ENCODE results near the gene RGL1. TPM values are rescaled to one million over a fixed set of nuclear protein-coding genes. Genes with fewer than 3 reads are reported as not detected.
"Not testable (repeated sequence)": the region's sequence is repeated elsewhere in the genome, so short reads cannot be mapped to it uniquely, and the experiment has no call there.

RGL1 gene
- total RNA-seq, 1 donor from 2014 or later: 3.0 TPM

DNA sequence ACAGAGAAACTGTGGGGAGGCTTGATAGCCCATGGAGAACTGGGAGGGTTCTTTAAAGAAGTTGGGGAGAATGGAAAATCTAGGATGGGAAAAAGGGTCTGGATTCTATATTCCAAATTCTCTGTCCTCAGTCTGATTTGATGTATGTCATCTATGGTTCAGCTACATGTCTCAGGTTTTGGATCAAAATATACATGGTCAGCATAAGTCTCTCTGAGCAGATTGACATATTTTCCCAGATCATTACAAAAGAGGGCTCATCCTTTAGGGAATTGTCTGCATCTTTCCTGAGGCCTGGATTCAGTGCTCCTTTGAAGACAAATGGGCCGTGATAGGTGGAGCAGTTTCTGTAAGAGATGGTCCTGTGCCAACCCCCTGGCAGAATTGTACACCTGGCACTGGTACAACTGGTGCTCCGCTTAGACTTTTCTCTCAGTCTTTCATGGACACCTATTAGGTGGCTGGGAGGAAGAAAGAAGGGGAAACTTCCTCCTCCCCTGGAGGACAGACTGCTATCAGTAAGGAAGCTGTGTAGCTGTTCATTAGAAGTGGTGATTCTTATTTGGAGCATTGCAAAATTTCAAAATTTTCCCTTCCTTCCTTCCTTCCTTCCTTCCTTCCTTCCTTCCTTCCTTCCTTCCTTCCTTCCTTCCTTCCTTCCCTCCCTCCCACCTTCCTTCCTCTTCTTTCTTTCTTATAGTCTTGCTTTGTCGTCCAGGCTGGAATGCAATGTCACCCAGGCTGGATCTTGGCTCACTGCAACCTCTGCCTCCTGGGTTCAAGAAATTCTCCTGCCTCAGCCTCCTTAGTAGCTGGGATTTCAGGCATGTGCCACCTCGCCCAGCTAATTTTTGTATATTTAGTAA is 26.1 kb upstream of the RGL1 start:
- H3K36me3 Mint-ChIP-seq (ENCODE audit: low read depth): no peaks in the 10 kb centered on the region
- H3K9me3 Mint-ChIP-seq: peaks cover 7% of the 10 kb centered on the region
- H3K27me3 Mint-ChIP-seq: no peaks in the 10 kb centered on the region
- ChIA-PET POLR2A (no interaction called here), CTCF (interaction anchor here (0.7 kb wide), 1 partner anchor 37 kb away, joined by 3 read pairs; no protein-coding TSS in a partner anchor)
- ATAC-seq (ENCODE audit: low read depth) (no peak), DNase-seq (no peak)
- no peak overlapping the region for H3K27ac Mint-ChIP-seq
- H3K4me1 Mint-ChIP-seq: no peaks in the 10 kb centered on the region
- H3K4me3 Mint-ChIP-seq: no peak overlapping the region
- TF ChIP-seq, protein P1, sequence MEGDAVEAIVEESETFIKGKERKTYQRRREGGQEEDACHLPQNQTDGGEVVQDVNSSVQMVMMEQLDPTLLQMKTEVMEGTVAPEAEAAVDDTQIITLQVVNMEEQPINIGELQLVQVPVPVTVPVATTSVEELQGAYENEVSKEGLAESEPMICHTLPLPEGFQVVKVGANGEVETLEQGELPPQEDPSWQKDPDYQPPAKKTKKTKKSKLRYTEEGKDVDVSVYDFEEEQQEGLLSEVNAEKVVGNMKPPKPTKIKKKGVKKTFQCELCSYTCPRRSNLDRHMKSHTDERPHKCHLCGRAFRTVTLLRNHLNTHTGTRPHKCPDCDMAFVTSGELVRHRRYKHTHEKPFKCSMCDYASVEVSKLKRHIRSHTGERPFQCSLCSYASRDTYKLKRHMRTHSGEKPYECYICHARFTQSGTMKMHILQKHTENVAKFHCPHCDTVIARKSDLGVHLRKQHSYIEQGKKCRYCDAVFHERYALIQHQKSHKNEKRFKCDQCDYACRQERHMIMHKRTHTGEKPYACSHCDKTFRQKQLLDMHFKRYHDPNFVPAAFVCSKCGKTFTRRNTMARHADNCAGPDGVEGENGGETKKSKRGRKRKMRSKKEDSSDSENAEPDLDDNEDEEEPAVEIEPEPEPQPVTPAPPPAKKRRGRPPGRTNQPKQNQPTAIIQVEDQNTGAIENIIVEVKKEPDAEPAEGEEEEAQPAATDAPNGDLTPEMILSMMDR (IDR thresholded peaks at IDR 0.05): no peak
- intact Hi-C loops (cut with micrococcal nuclease): no loop called here

DNA sequence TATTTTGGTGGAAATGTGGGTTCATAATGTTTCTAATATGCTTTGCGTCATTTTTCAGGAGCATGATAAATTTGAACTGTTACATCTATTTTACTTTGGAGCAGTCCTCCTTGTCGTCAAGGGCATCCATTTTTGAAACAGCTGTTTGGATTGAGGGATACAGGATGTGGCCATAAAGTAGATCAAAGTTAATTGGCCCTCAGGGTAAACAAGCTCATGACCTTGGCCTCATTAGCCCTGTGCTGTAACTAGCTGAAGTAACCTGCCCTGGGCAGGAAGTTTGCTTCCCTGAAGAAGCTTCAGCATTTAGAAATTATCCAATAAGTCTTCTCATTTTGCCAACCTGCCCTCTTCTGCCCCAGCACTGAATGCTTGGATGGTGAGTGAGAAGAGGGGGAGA is 24.8 kb upstream of the RGL1 start:
- Mint-ChIP-seq H3K9me3 (peaks cover 1% of the 10 kb centered on the region), H3K4me3 (no peak overlapping the region), H3K27ac (no peak overlapping the region), H3K36me3 (ENCODE audit: low read depth) (no peaks in the 10 kb centered on the region), H3K4me1 (no peaks in the 10 kb centered on the region), H3K27me3 (no peaks in the 10 kb centered on the region)
- ChIA-PET CTCF (no interaction called here), POLR2A (no interaction called here)
- TF ChIP-seq, protein P1 (IDR thresholded peaks at IDR 0.05): no peak
- ATAC-seq (ENCODE audit: low read depth): no peak
- intact Hi-C loops (cut with micrococcal nuclease): no loop called here
- DNase-seq: no peak

DNA sequence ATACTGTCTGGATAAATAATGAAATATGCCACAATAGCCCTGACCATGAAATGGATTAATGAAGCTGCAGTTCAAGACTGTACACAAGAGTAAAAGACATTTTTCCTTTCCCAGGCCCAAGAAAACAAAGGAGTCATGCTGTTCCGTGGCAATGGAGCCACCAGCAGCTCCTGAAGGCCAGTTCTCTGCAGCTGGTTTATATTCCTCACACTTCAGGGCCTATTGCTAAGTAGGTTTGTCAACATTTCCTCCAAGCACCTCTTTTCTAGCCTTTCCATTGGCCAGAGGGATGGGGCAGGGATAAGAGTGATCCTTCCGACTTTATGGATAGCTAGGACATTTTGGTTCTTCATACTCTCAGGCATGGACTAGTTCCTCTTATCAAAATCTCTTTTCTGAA is 24.2 kb upstream of the RGL1 start:
- H3K4me3 Mint-ChIP-seq: no peak overlapping the region
- no peaks in the 10 kb centered on the region for H3K9me3 Mint-ChIP-seq
- no peak for ATAC-seq (ENCODE audit: low read depth)
- H3K36me3 Mint-ChIP-seq (ENCODE audit: low read depth): no peaks in the 10 kb centered on the region
- H3K27ac Mint-ChIP-seq: no peak overlapping the region
- ChIA-PET CTCF (interaction anchor here (1.0 kb wide), 1 partner anchor 95 kb away, joined by 3 read pairs; no protein-coding TSS in a partner anchor), POLR2A (no interaction called here)
- intact Hi-C loops (cut with micrococcal nuclease): no loop called here
- H3K27me3 Mint-ChIP-seq: no peaks in the 10 kb centered on the region
- TF ChIP-seq, protein P1 (IDR thresholded peaks at IDR 0.05): no peak
- DNase-seq: no peak
- H3K4me1 Mint-ChIP-seq: no peaks in the 10 kb centered on the region

DNA sequence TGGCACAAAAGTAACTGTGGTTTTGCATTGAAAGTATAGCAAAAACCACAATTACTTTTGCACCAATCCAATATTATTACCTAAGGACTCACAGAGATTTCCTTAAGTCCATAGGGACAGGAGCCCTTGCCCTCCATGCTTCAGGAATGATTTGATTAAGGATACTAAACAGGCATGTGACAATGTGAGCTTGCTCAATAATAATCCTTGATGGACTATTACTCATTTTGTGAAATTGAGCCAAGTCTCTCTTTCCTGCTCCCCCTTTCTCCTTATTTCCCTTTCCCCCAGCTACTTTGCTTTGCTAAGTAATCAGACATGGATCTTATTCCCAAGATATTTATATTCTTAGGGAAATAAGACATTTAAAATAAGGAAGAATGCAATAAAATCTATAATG is 21.6 kb upstream of the RGL1 start:
- CTCF ChIA-PET: no interaction called here
- no peaks in the 10 kb centered on the region for H3K9me3 Mint-ChIP-seq
- no peaks in the 10 kb centered on the region for H3K27me3 Mint-ChIP-seq
- H3K4me3 Mint-ChIP-seq: no peak overlapping the region
- intact Hi-C loops (cut with micrococcal nuclease): no loop called here
- no peak overlapping the region for H3K27ac Mint-ChIP-seq
- no peaks in the 10 kb centered on the region for H3K4me1 Mint-ChIP-seq
- no peak for ATAC-seq (ENCODE audit: low read depth)
- DNase-seq: no peak
- TF ChIP-seq, protein P1 (IDR thresholded peaks at IDR 0.05): no peak
- no peaks in the 10 kb centered on the region for H3K36me3 Mint-ChIP-seq (ENCODE audit: low read depth)
- POLR2A ChIA-PET: interaction anchor here (0.6 kb wide), 1 partner anchor 114 kb away, joined by 6 read pairs; no protein-coding TSS in a partner anchor

DNA sequence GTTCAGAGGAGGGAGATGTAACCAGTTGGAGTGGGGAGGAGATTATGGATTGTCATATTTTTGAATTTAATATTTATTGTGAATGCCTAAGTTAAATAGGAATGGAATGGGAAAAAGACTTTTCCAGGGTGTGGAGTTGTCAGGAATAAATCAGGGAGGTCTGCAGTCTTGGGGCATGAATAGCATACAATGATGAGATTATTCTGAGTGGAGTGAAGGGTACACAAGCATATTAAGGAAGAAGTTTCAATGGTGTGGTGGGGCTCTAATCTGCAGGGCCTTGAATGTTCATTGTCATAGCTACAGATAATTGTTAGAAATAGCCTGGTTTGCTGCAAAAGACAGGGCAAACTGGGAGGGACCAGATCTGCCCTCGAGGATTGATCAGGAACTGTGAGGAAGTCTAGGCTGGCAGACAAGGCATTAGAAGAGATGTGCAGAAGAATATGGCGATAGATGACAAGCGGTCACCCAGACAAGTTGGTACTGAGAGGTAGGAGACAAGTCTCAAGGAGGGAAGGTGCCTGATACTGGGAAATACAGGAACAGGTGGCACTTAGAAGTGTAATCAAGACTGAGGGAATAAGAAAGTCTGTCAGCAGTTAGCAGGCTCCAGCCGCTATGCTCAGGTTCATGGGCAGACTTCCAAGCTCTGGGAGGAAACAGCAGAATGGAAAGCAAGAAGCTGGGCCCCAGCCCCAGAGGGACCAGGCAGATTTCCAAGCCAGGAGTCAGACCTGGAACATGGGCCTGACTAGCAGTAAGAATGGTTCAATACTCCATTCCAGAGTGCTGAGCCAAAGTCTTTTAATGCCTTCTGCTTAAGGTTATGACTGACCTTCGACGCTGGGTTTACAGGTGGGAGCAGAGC is 20.9 kb upstream of the RGL1 start:
- H3K27ac Mint-ChIP-seq: no peak overlapping the region
- CTCF ChIA-PET: no interaction called here
- intact Hi-C loops (cut with micrococcal nuclease): no loop called here

DNA sequence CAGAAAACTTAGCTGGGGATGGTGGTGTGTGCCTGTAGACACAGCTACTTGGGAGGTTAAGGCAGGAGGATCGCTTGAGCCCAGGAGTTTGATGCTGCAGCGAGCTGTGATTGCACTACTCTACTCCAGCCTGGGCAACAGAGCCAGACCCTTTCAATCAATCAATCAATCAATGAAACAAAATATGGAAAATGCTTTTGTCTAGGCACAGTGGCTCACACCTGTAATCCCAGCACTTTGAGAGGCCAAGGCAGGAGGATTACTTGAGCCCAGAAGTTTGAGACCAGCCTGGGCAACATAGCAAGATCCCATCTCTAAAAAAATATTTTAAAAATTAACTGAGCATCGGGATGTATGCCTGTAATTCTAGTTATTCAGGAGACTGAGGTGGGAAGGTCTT is 19.0 kb upstream of the RGL1 start:
- intact Hi-C loops (cut with micrococcal nuclease); H3K27ac Mint-ChIP-seq; H3K4me3 Mint-ChIP-seq; POLR2A ChIA-PET; ATAC-seq (ENCODE audit: low read depth); CTCF ChIA-PET; H3K36me3 Mint-ChIP-seq (ENCODE audit: low read depth); H3K27me3 Mint-ChIP-seq; DNase-seq; H3K4me1 Mint-ChIP-seq; H3K9me3 Mint-ChIP-seq: not testable (repeated sequence)

More for the DNA sequence above, 20.9 kb upstream of the RGL1 start:
- Mint-ChIP-seq H3K4me1 (no peaks in the 10 kb centered on the region), H3K4me3 (no peak overlapping the region), H3K36me3 (ENCODE audit: low read depth) (no peaks in the 10 kb centered on the region), H3K27me3 (no peaks in the 10 kb centered on the region), H3K9me3 (no peaks in the 10 kb centered on the region)
- TF ChIP-seq, protein P1 (IDR thresholded peaks at IDR 0.05): no peak
- ATAC-seq (ENCODE audit: low read depth) (no peak), DNase-seq (no peak)
- POLR2A ChIA-PET: interaction anchor here (0.6 kb wide), 1 partner anchor 113 kb away, joined by 6 read pairs; no protein-coding TSS in a partner anchor
